ENCODE data around the gene OTOP3.

OTOP3 gene

GRCh38 chr17:74922694-74923537 is 12.8 kb upstream of the OTOP3 start, which contains the start of gene USH1G:
TSS of gene USH1G (minus strand) at chr17:74923255. CDS start at chr17:74923073, 182 bp downstream.
- FAIRE-seq = no peak
- TF ChIP-seq POU2F2 (IDR thresholded peaks at IDR 0.05; ENCODE audit: low read depth, low read length) (no peak), PAX5 (IDR thresholded peaks at IDR 0.05; ENCODE audit: insufficient read depth, low read length, severe bottlenecking) (no peak), POLR2AphosphoS5 (IDR thresholded peaks at IDR 0.05; ENCODE audit: low read depth, low read length) (no peak), TAF1 (IDR thresholded peaks at IDR 0.05; ENCODE audit: low read depth, low read length) (no peak), POLR2A (IDR thresholded peaks at IDR 0.05; ENCODE audit: low read depth, low read length) (no peak), SPI1 (IDR thresholded peaks at IDR 0.05; ENCODE audit: low read depth, low read length) (no peak)
- peak; percentile 72 for DNase-seq (ENCODE audit: insufficient read length, low spot score)

GRCh38 chr17:74923538-74924249 is 12.0 kb upstream of the OTOP3 start:
- FAIRE-seq (peak; percentile 75), DNase-seq (ENCODE audit: insufficient read length, low spot score) (peak; percentile 94)
- TF ChIP-seq PAX5 (IDR thresholded peaks at IDR 0.05; ENCODE audit: insufficient read depth, low read length, severe bottlenecking) = no peak
- no peak for TF ChIP-seq TAF1 (IDR thresholded peaks at IDR 0.05; ENCODE audit: low read depth, low read length)

DNA sequence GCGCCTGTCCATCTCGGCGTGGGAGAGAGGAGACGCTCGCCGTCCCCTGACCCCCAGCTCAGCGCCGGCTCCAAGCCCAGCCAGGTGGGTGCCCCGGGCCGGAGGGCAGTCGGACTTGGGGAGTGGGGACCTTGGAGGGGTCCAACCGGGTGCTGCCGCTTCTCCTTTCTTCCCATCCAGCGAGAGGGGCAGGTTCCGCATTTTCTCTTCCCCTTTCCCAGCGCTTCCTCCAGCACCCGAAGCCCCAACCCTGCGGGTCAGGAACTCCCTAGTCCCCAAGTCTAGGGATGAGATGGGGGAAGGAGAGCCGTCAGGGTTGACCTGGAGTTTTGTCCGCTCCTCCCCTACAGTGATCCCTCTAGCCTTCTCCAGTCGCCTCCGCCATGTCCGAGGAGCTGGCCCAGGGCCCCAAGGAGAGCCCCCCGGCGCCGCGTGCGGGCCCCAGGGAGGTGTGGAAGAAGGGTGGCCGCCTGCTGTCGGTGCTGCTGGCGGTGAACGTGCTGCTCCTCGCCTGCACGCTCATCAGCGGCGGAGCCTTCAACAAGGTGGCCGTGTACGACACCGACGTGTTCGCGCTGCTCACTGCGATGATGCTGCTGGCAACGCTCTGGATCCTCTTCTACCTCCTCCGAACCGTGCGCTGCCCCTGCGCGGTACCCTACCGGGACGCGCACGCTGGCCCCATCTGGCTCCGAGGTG is 11.3 kb upstream of the OTOP3 start, which contains the start of gene OTOP2:
OTOP2 (plus strand) TSS at position 24 of the 699 bp plus-strand sequence; CDS start at position 384, 360 bp downstream.
- DNase-seq (ENCODE audit: insufficient read length, low spot score) = no peak
- TF ChIP-seq POLR2AphosphoS5 (IDR thresholded peaks at IDR 0.05; ENCODE audit: low read depth, low read length) = no peak
- TF ChIP-seq POU2F2 (IDR thresholded peaks at IDR 0.05; ENCODE audit: low read depth, low read length) = no peak
- TF ChIP-seq PAX5 (IDR thresholded peaks at IDR 0.05; ENCODE audit: insufficient read depth, low read length, severe bottlenecking) = no peak
- TF ChIP-seq TAF1 (IDR thresholded peaks at IDR 0.05; ENCODE audit: low read depth, low read length) = no peak
- no peak for TF ChIP-seq SPI1 (IDR thresholded peaks at IDR 0.05; ENCODE audit: low read depth, low read length)
- no peak for TF ChIP-seq POLR2A (IDR thresholded peaks at IDR 0.05; ENCODE audit: low read depth, low read length)
- peak; percentile 26 for FAIRE-seq

DNA sequence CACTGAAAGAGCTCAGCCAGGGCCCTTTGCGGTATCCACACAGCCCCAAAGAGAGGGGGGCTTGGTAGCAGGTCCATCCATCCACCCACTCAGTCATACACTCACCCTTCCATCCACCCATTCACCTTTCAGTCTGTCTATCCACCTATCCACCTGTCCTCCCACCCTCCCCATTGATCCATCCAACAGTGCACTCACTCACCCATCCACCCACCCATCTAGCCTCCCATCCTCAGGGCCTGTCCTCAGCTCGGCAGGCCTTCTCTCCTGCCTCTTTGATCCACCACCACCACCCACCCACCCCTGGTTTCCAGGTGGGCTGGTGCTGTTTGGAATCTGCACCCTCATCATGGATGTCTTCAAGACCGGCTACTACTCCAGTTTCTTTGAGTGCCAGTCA is 10.5 kb upstream of the OTOP3 start:
- DNase-seq (ENCODE audit: insufficient read length, low spot score) (no peak), FAIRE-seq (no peak)
- no peak for TF ChIP-seq POLR2AphosphoS5 (IDR thresholded peaks at IDR 0.05; ENCODE audit: low read depth, low read length)
- no peak for TF ChIP-seq POLR2A (IDR thresholded peaks at IDR 0.05; ENCODE audit: low read depth, low read length)
- no peak for TF ChIP-seq SPI1 (IDR thresholded peaks at IDR 0.05; ENCODE audit: low read depth, low read length)
- no peak for TF ChIP-seq POU2F2 (IDR thresholded peaks at IDR 0.05; ENCODE audit: low read depth, low read length)
- no peak for TF ChIP-seq TAF1 (IDR thresholded peaks at IDR 0.05; ENCODE audit: low read depth, low read length)
- no peak for TF ChIP-seq PAX5 (IDR thresholded peaks at IDR 0.05; ENCODE audit: insufficient read depth, low read length, severe bottlenecking)

- TF ChIP-seq POLR2AphosphoS5 (IDR thresholded peaks at IDR 0.05; ENCODE audit: low read depth, low read length) = no peak
- no peak for TF ChIP-seq POLR2A (IDR thresholded peaks at IDR 0.05; ENCODE audit: low read depth, low read length)
- TF ChIP-seq PAX5 (IDR thresholded peaks at IDR 0.05; ENCODE audit: insufficient read depth, low read length, severe bottlenecking) = no peak
- no peak for TF ChIP-seq SPI1 (IDR thresholded peaks at IDR 0.05; ENCODE audit: low read depth, low read length)
- no peak for DNase-seq (ENCODE audit: insufficient read length, low spot score)
- FAIRE-seq = no peak
These were observed 6.9 kb upstream of the OTOP3 start for GRCh38 chr17:74928786-74929185.

GRCh38 chr17:74930535-74931036 is 5.1 kb upstream of the OTOP3 start:
- DNase-seq (ENCODE audit: insufficient read length, low spot score) (no peak), FAIRE-seq (no peak)
- TF ChIP-seq SPI1 (IDR thresholded peaks at IDR 0.05; ENCODE audit: low read depth, low read length) (no peak), POLR2AphosphoS5 (IDR thresholded peaks at IDR 0.05; ENCODE audit: low read depth, low read length) (no peak), TAF1 (IDR thresholded peaks at IDR 0.05; ENCODE audit: low read depth, low read length) (no peak), POU2F2 (IDR thresholded peaks at IDR 0.05; ENCODE audit: low read depth, low read length) (no peak), POLR2A (IDR thresholded peaks at IDR 0.05; ENCODE audit: low read depth, low read length) (no peak), PAX5 (IDR thresholded peaks at IDR 0.05; ENCODE audit: insufficient read depth, low read length, severe bottlenecking) (no peak)

- DNase-seq (ENCODE audit: insufficient read length, low spot score) (no peak), FAIRE-seq (no peak)
- TF ChIP-seq SPI1 (IDR thresholded peaks at IDR 0.05; ENCODE audit: low read depth, low read length) = no peak
- no peak for TF ChIP-seq POU2F2 (IDR thresholded peaks at IDR 0.05; ENCODE audit: low read depth, low read length)
- TF ChIP-seq TAF1 (IDR thresholded peaks at IDR 0.05; ENCODE audit: low read depth, low read length) = no peak
- no peak for TF ChIP-seq PAX5 (IDR thresholded peaks at IDR 0.05; ENCODE audit: insufficient read depth, low read length, severe bottlenecking)
- TF ChIP-seq POLR2AphosphoS5 (IDR thresholded peaks at IDR 0.05; ENCODE audit: low read depth, low read length) = no peak
- no peak for TF ChIP-seq POLR2A (IDR thresholded peaks at IDR 0.05; ENCODE audit: low read depth, low read length)
These were observed 650 bp upstream of the OTOP3 start for GRCh38 chr17:74935048-74935447.

- FAIRE-seq = no peak
- TF ChIP-seq POLR2AphosphoS5 (IDR thresholded peaks at IDR 0.05; ENCODE audit: low read depth, low read length) = no peak
- TF ChIP-seq PAX5 (IDR thresholded peaks at IDR 0.05; ENCODE audit: insufficient read depth, low read length, severe bottlenecking) = no peak
- TF ChIP-seq TAF1 (IDR thresholded peaks at IDR 0.05; ENCODE audit: low read depth, low read length) = no peak
- TF ChIP-seq POU2F2 (IDR thresholded peaks at IDR 0.05; ENCODE audit: low read depth, low read length) = no peak
- no peak for TF ChIP-seq SPI1 (IDR thresholded peaks at IDR 0.05; ENCODE audit: low read depth, low read length)
- TF ChIP-seq POLR2A (IDR thresholded peaks at IDR 0.05; ENCODE audit: low read depth, low read length) = no peak
- no peak for DNase-seq (ENCODE audit: insufficient read length, low spot score)
These were observed 737 bp downstream of the OTOP3 start for GRCh38 chr17:74936470-74936799.
